ENCODE measurements around the gene REST. TPM values are rescaled to one million over a fixed set of nuclear protein-coding genes. Genes with fewer than 3 reads are reported as not detected.

REST gene
- total and polyA plus RNA-seq, 2 of the 8 experiments (the other 6 are each of a cell fraction or from before 2014, with no cell fraction given), result 10.2 to 66.3 TPM

GRCh38 chr4:56871371-56871866, 36.3 kb upstream of the REST start (continued):
- TF ChIP-seq EZH2 (IDR thresholded peaks at IDR 0.05; ENCODE audit: low read depth, low read length, severe bottlenecking), result no peak
- TF ChIP-seq GABPA (IDR thresholded peaks at IDR 0.05; ENCODE audit: borderline replicate concordance, insufficient read depth, low read length), result no peak
- peak; percentile 44; the same call in 1 of the 2 replicates for TF ChIP-seq TAF1 (IDR thresholded peaks at IDR 0.05; ENCODE audit: low read depth, low read length)
- TF ChIP-seq RAD21 (IDR thresholded peaks at IDR 0.05 in 1 of 2, conservative IDR thresholded peaks at IDR 0.05 in 1 of 2; ENCODE audit: low read depth in 2 of 2, low read length in 2 of 2), result 0 out of 4 replicates have a peak, but pooled peaks of 1 of the 2 experiments have one; percentile 4
- TF ChIP-seq USF2 (IDR thresholded peaks at IDR 0.05; ENCODE audit: low read length), result no peak
- TF ChIP-seq MAFK (IDR thresholded peaks at IDR 0.05; ENCODE audit: low read depth, low read length), result no peak
- TF ChIP-seq KDM4A (IDR thresholded peaks at IDR 0.05; ENCODE audit: low read depth, low read length, severe bottlenecking), result no peak

Measured in H1 (cell line).